Dedifferentiated amniotic fluid mesenchymal stem cell (primary cell): ENCODE results near the gene SLIT1.
"Not testable (repeated sequence)": the region's sequence is repeated elsewhere in the genome, so short reads cannot be mapped to it uniquely, and the experiment has no call there.

Source experiments
- DNase-seq: peaks from one replicate; pipeline ENCODE4 v3.0.0-alpha.2; 2016; ENCODE audit errors: extremely low spot score

Gene SLIT1

DNA sequence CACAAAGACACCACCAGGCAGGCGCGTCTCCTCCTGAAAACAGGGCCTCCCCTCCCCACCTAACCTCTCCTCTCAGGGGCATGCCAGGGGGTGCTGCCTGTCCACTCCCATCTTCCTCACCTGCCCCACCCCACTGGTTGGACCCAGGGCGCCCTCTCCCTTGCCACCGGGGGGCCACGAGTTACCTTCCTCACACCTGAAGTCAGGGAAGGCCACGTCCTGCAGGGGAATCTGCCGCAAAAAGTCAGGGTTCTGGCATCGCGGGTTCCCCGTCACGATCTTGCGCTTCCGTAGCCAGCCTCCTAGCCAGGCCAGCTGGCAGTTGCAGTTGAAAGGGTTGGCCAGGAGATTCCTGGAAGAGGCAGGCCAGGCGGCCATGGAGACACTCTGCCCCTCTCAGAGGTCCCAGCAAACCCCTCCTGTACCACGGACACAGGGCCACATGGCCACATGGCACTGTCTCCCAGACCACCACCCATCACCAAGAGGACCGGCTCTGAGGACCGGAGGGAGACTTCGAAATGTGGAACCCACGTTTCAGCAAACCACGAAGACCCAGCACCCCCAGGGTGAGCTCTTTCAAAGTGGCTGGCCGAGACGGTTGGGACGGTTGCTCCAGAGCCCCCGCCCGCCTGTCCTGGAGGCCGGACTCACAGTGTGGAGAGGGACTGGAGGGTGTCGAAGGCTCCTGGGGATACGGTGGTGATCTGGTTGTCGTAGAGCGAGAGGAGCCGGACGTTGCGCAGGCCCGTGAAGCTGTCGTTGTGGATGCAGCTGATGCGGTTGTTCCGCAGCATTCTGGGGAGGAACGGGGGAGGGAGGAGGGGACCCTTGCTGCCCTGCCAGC lies 142.8 kb downstream of the SLIT1 start:
- DNase-seq = no peak

- no peak for DNase-seq
These were observed 143.7 kb downstream of the SLIT1 start for GRCh38 chr10:97042081-97042480.

GRCh38 chr10:97040706-97041105 lies 145.1 kb downstream of the SLIT1 start:
- DNase-seq = no peak

DNA sequence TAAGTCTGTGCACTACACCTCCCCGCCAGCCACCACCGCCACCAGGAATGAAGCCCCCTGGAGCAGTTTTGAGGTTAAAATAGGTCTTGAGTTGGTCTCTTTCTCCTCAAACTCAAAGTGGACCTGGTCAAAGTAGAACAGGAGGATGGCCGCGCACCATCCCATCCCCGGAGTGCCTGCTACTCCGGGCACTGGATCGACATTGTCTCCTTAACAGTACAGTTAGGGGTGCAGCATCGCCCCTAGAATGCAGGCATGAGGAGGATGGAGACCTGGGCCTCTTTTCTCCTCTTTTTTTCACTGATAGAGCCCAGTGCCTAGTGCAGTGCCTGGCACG lies 145.5 kb downstream of the SLIT1 start:
- DNase-seq = no peak

- DNase-seq = no peak
These were observed 146.1 kb downstream of the SLIT1 start for GRCh38 chr10:97039538-97040247.

DNA sequence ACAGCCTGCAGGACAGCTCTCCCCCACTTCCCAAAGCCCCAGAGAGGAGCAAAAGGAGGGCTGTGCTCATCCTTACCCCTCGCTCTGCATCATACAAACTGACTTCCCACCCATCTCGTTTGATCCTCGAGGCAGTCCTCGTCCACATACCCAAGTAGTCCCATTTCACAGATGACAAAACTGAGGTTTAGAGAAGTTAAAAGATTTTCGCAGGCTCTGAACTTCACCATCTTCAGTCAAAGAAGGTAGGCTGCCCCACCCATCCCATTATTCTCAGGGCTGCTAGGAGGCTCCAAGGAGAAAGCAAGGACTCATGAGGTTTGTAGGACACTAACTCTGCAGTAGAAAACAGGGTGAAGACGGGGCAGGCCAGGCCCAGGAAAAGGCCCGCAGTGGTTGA lies 147.1 kb downstream of the SLIT1 start:
- no peak for DNase-seq

- DNase-seq = peak; percentile 67
These were observed 148.1 kb downstream of the SLIT1 start for GRCh38 chr10:97037365-97038361.

DNA sequence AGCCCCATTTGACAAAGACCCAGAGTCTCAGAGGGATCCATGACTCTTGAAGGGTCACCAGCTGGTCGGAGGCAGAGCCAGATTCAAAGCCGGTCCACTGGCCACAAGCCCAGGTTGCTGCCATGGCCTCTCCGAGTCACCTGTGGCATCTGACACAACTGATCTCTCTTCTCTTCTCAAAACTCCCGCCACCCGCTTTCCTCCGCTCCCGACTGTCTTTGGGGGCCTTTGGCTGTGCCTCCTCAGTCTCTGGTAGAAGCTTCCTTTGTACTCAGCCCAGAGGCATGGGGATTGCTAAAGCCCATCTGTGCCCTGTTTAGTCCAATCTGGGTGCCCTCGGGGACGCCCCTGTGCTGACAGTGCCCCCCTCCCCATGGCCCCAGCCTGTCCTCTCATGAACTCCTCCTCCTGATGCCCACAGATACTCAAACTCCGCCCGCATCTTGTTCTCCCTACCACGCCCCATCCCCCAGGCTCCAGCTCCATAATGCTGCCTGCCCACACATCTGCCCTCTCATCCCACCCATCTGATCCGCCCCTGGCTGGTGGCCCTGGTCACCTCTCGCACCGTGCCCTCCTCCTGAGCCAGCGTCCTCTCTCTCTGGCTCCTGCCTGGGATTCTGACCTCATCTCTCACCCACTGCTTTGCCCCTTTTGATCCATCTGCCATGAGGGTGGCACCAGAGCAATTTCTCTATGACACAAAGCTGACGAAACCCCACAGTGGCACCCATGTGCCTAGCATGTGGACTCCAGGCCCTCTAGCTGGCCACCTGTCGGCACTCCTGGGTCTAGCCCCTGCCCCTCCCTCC lies 150.6 kb downstream of the SLIT1 start:
- DNase-seq = no peak

DNA sequence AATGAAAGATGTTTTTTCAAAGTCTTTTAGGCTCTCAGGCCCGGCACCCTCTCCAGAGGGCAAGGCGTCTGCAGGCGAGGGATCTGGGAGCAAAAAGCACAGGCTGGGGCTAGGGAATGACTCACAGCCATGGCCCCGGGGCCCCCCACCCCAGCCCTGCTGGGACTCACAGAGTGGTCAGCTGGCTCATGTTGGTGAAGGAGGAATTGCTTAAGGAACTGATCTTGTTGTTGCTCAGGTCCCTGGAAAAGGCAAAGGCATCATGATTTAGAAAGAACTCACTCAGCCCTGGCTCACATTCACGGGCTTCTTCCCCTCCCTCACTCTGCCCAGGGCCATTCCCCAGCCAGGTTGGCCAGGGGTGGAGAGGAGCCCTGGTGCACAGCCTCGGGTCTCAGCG lies 151.5 kb downstream of the SLIT1 start:
- DNase-seq = no peak

DNA sequence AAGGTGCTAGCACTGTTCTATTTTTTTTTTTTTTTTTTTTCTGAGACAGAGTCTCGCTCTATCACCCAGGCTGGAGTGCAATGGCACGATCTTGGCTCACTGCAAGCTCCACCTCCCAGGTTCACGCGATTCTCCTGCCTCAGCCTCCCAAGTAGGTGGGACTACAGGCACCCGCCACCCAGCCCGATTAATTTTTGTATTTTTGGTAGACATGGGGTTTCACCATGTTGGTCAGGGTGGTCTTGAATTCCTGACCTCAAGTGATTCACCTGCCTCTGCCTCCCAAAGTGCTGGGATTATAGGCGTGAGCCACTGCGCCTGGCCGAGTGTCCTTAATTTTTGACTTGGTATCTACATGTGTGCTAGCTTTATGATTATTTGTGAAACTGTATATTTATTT lies 151.9 kb downstream of the SLIT1 start:
- not testable (repeated sequence) for DNase-seq

DNA sequence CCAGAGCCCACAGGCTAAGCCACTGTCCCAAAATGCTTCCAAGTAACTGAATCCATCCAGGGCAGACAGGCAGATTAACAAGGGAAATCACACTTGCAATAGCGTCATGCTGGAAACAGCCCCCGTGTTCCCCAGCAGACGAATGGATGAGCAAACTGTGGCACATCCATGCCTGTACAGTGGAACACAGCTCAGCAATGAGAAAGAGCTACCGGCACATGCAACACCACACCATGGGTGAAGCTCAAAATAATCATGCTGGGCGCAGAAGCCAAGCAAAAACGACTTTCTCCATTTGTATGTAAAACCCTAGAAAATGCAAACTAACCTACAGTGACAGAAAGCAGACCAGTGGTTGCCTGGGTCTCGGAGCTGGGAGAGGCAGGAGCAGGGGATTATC lies 153.1 kb downstream of the SLIT1 start:
- DNase-seq = no peak

- DNase-seq = no peak
These were observed 154.3 kb downstream of the SLIT1 start for GRCh38 chr10:97031459-97031858.

DNA sequence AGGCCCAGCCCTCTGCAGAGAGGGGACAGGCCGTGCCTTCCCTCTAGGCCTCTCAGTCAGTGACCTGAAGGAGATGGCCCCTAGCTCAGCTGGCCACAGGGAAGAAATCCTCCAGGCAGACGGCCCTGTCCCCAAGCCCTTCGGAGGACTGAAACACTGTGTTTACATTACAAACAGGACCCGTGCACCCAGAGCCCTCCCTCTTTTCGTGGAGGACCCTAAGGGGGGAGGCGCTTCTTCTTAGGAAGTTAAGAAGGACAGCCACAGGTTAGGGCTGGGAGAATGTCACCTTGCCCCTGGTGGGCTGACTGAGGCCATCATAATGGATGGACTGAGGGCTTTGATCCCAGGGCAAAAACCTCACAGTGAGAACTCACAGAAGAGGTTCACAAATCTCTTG lies 154.9 kb downstream of the SLIT1 start:
- no peak for DNase-seq

DNA sequence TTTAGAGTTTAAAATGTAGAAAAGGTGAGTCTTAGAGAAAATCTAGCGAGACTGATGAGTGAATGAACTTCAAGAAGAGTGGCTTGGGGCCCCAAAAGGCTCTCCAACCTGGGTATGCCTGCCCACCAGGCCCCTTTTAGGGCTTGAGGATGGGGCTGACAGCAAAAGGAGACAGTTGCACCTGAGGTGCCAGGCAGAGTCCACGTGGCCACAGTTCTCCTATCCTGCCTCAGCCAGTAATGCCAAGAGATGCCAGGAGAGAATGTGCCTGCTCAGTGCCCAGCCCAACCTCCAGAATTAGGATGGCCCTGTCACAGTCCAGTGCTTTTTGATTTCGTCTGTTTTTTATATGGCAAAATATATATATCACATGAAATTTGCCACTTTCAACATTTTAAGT lies 156.5 kb downstream of the SLIT1 start:
- no peak for DNase-seq

DNA sequence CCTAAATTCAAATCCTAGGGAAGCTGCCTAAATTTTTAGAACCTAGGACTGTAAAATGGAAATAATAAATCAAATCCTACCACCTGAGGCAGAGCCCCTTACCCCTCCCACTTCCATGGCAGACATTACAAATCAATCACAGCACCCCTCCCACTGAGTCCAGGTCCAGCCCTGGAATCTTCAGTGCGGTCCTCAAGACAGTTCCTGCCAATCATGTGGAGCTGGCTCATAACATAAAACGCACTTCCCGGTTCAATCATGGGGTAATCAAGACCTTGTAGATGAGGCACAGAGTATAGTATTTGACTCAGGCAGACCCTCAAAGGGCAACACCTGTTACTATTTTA lies 157.0 kb downstream of the SLIT1 start:
- no peak for DNase-seq

DNA sequence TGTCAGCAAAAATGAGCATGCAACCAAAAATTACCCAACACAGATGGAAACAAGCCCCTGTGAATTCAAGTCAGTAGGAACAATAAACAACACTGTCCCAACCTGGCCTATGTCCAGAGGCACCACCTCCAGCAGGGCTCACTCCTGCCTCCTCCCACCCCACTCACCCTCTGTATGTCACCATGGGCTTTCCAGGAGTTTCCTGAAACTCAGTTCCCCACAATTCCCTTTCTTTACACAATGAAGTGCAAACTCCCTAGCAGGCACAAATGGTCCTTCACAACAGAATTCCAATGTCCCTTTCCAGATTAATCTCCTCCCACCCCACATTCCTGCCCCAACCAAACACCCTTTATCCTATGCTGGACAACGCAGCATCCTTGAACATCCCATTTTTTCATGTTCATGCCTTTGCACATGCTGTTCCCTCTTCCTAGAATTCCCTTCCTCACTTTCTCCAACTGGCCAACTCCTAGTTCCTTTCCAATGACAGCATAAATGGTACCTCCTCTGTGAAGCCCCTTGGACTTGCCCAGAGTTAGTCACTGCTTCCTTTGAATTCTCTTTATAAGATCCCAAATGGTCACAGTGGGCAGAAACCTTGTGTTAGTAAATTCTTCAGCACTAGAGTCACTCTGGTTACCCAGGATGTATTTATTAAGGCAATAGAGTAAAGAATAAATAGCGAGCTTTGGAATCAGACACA lies 157.5 kb downstream of the SLIT1 start:
- no peak for DNase-seq

GRCh38 chr10:97025613-97026242 lies 160.0 kb downstream of the SLIT1 start:
- DNase-seq = no peak

GRCh38 chr10:97024168-97025073 lies 161.3 kb downstream of the SLIT1 start:
- DNase-seq = peak; percentile 38
